ENCODE measurements around the gene ANKRD39. TPM values are rescaled to one million over a fixed set of nuclear protein-coding genes. Genes with fewer than 3 reads are reported as not detected.

ANKRD39 gene
- total and polyA plus RNA-seq, 10 of the 15 experiments (the other 5 are each of a cell fraction or from before 2014, with no cell fraction given) = 7.4 to 36.2 (median 23.7) TPM

GRCh38 chr2:96860065-96861029 is 2.5 kb upstream of the ANKRD39 start (continued):
- TF ChIP-seq TBL1XR1 (IDR thresholded peaks at IDR 0.05; ENCODE audit: low read depth, low read length) (no peak), RBBP5 (conservative IDR thresholded peaks at IDR 0.05) (no peak), POLR2AphosphoS5 (IDR thresholded peaks at IDR 0.05; ENCODE audit: low read length) (no peak), USF2 (IDR thresholded peaks at IDR 0.05; ENCODE audit: borderline replicate concordance, low read depth, low read length) (no peak), ESRRA (IDR thresholded peaks at IDR 0.05; ENCODE audit: low read length) (no peak)

GRCh38 chr2:96859681-96860064 is 1.9 kb upstream of the ANKRD39 start:
- peaks cover 3 to 21% of the 10 kb centered on the region in 2 experiments; a peak in 3 of 4 replicates for H3K36me3 ChIP-seq (ENCODE audit: control insufficient read depth in 2 of 2, insufficient read depth in 2 of 2, low read length in 1 of 2)
- in situ Hi-C loops (cut with MboI) (loop anchor here (5.0 to 10.0 kb wide), 2 partner anchors 93 to 255 kb away; partner anchors contain the start of gene ANKRD36), intact Hi-C loops (cut with micrococcal nuclease; ENCODE audit: unreplicated experiment) (no loop called here)
- peaks cover 3% of the 10 kb centered on the region; the same call in 1 of the 2 replicates for H3K4me1 ChIP-seq (ENCODE audit: control insufficient read depth, insufficient read depth, low read length)
- H3K79me2 ChIP-seq (ENCODE audit: control insufficient read depth, insufficient read depth, low read length) = peaks cover 18% of the 10 kb centered on the region
- ChIA-PET POLR2A (no interaction called here), SMC1A (ENCODE audit: uncharacterized antibody, unreplicated experiment) (no interaction called here), CTCF (interaction anchor here (1.0 to 10.4 kb wide), 2 partner anchors 93 to 253 kb away, joined by 3 to 238 read pairs; no protein-coding TSS in a partner anchor), RAD21 (ENCODE audit: unreplicated experiment) (interaction anchor here (3.6 kb wide), 1 partner anchor 8 kb away, joined by 39 read pairs; no protein-coding TSS in a partner anchor)
- H3K4me3 ChIP-seq = no peak overlapping the region
- no peaks in the 10 kb centered on the region for H3K9me3 ChIP-seq (replicated peaks; ENCODE audit: control insufficient read depth, insufficient read depth, low read length)
- FAIRE-seq = no peak
- no peak for ATAC-seq
- no peak overlapping the region for H3K9ac ChIP-seq (ENCODE audit: control insufficient read depth, insufficient read depth, low read length)
- H4K20me1 ChIP-seq (ENCODE audit: control insufficient read depth, insufficient read depth) = no peaks in the 10 kb centered on the region
- no TSS peak for BruUV-seq (replicated peaks)
- no peaks in the 10 kb centered on the region for H3K27me3 ChIP-seq (replicated peaks in 1 of 2; ENCODE audit: control insufficient read depth in 2 of 2, insufficient read depth in 2 of 2, low read length in 1 of 2)
- 75% methylated on average over 4 of the region's 4 CpGs for WGBS (ENCODE audit: insufficient coverage, insufficient replicate concordance, low lambda C conversion rate, missing lambda C conversion rate)
- no peak overlapping the region for H2AFZ ChIP-seq (ENCODE audit: control insufficient read depth, low read depth, low read length)
- no peak overlapping the region for H3K4me2 ChIP-seq (ENCODE audit: control insufficient read depth, insufficient read depth)
- H3K27ac ChIP-seq (ENCODE audit: control insufficient read depth, insufficient read depth) = no peak overlapping the region
- DNase-seq (ENCODE audit: low read depth, low spot score) = no peak
- TF ChIP-seq SPI1 (IDR thresholded peaks at IDR 0.05; ENCODE audit: borderline replicate concordance, insufficient read depth, low read depth, low read length) (no peak), NFXL1 (IDR thresholded peaks at IDR 0.05; ENCODE audit: borderline replicate concordance) (no peak), SMAD1 (IDR thresholded peaks at IDR 0.05; ENCODE audit: low read depth, partially characterized antibody) (no peak), NR2C2 (IDR thresholded peaks at IDR 0.05; ENCODE audit: borderline replicate concordance, control insufficient read depth, insufficient read length, low read depth) (no peak), FOXM1 (IDR thresholded peaks at IDR 0.05; ENCODE audit: low read depth, low read length) (no peak), E2F8 (IDR thresholded peaks at IDR 0.05; ENCODE audit: low read depth, partially characterized antibody) (no peak), CHD4 (IDR thresholded peaks at IDR 0.05) (no peak), TAF1 (IDR thresholded peaks at IDR 0.05; ENCODE audit: borderline replicate concordance, low read depth, low read length) (no peak), WRNIP1 (IDR thresholded peaks at IDR 0.05; ENCODE audit: borderline replicate concordance, low read depth, low read length) (no peak), ZZZ3 (IDR thresholded peaks at IDR 0.05; ENCODE audit: control insufficient read depth, insufficient read length, low read depth) (no peak), ZNF24 (IDR thresholded peaks at IDR 0.05) (no peak)

Measured in GM12878 (cell line).